Colon (tissue), 2 donors: Measurements from ENCODE around the gene PRSS3.
A peak's percentile ranks its signal among the peaks of the same experiment; 100 is the strongest.
"Not testable (repeated sequence)": the region's sequence is repeated elsewhere in the genome, so short reads cannot be mapped to it uniquely, and the experiment has no call there.

Experiments
- FAIRE-seq: peaks from 2 replicates; lab custom pipeline; 2012; peaks lifted over from hg19 to GRCh38; lab: Jason Lieb, UNC
- donor health status: control.
- donor health status: control.

The PRSS3 gene

DNA sequence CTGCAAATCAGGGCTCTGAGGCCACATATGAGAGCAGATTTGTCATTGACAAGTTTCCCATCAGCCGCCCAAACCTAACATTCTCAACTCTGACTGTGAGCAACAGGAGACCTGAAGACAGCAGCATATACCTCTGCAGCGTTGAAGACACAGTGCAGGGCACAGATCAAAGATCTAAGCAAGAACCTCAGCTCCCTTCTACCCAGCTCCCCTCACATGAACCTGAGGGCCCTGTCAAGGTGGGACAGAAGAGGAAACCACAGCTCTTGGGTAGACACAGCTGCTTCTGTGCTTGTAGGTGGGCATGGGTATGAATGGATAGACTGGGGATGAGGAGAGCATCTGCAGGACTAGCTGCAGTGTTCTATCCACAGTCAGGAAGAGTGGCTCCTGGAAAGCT is 8.7 kb upstream of the PRSS3 start:
- FAIRE-seq = no peak

DNA sequence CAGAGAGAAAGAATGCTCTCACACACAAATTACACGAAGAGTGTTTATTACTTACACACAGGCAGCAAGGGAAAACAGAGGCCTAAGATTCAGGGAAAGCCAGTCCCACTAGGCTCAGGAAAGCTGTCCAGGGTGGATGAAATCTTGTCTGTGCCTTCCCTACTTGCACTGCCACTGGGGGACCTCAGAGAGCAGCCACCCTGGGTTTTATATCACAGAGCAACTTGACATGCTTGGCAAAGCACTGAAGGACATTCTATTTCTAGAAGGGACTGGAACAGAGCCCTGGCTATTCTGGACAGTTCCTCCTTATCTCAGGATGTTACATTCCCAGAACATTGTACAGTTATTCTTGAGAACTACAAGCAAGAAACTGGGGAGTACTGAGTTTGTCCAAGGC is 7.5 kb upstream of the PRSS3 start:
- no peak for FAIRE-seq

- not testable (repeated sequence) for FAIRE-seq
Observed at GRCh38 chr9:33789429-33789828, 5.9 kb upstream of the PRSS3 start.

DNA sequence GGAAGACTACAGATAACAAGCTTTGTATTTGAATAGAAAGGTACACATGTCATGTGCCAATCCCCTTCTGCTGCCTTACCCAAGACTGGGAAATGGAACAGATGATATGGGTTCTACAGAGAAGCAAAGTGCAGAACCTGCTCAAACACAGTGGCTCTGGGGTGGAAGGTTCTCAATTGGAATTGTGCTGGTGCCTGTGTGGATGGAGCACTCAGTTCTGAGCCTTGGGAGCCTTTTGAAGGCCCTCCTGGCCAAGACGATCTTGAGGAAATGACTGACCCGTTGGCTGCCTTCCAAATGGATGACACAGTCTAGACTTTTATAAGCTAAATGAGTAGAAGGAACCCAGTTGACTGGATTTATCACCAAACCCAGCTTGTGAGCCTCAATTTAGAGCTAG is 4.2 kb upstream of the PRSS3 start:
- no peak for FAIRE-seq

DNA sequence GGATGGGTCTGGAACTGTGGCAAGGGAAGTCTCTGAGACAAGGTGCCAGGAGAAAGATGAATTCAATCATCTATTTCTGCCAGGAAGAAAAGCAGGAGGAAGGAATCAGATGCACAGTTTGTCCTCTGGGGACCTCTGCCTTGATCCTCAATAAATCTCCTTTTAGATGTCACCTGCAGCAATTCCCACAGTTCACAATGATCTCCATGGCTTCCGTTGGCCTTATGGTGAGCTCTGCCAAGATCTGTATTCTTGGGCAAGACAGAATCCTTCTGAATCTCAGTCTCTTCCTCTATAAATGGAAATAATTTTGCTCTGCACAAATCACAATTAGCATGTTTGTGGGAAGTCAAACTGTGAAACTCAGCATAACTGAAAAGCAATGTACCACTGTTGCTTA is 1.9 kb upstream of the PRSS3 start:
- FAIRE-seq = not testable (repeated sequence)

GRCh38 chr9:33794560-33794959 is 801 bp upstream of the PRSS3 start:
- FAIRE-seq = no peak

DNA sequence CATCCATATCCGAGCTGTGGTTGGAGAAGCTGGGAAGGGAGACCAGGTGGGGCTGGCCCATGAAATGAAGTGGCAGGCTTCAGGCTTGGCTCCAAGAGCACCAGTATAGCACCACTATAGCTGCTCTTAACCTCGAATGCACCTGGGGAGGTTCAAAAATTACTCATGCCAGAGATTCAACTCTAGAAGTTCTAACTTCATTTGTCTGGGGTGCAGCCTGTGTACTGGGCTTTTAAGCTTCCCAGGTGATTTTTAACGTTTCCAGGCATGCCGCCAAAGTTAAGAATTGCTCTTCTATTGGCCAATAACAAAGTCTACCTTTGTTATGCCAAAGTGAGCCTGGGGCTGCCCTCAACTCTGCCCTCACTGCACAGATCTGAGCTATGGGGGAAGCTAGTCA is 458 bp downstream of the PRSS3 start:
- no peak for FAIRE-seq

- not testable (repeated sequence) for FAIRE-seq
Observed at GRCh38 chr9:33796679-33797078, 1.3 kb downstream of the PRSS3 start.

DNA sequence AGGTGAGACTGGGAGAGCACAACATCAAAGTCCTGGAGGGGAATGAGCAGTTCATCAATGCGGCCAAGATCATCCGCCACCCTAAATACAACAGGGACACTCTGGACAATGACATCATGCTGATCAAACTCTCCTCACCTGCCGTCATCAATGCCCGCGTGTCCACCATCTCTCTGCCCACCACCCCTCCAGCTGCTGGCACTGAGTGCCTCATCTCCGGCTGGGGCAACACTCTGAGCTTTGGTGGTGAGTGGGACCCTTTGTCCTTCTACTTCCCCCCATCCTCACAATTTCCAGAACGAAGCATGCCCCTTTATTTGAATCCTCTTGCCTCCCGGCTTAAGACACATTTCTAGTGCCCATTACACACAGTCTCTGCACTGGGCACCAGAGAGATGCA is 2.5 kb downstream of the PRSS3 start:
- FAIRE-seq = no peak

GRCh38 chr9:33798545-33798944 is 3.2 kb downstream of the PRSS3 start:
- no peak for FAIRE-seq

DNA sequence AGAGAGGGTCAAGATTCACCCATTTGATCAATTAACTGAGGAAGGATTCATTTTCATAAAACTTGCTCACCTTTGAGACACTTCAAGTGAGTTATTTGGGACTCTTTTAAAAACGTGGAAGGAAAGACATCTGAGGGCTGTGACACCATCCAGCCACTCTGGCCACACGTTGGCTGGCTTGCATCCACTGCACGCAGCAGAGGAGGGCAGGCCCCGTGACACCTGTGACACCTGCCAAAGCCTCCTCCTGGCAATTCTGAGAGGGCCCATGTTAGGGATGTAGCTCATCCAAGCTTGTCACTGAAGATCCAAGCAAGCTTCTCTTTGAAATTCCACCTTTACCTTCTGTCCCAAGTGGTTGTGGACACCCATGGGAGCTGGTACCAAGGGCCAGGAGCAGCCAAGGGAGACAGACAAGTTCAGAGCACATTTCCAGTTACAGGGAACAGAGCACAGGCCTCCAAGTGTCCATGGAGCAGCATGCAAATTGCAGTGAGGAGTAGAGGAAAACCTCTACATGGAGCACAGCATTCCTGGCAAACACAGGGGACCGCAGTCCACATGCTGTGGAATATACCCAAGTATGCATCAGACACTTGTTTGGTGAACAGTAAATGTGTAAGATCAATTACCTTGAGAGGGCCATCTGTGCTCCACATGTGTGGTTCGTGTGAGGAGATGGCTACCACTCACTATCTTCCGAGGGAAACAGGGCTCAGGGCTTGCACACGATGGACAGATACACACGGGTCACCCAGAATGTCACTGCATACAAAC is 4.8 kb downstream of the PRSS3 start:
- no peak for FAIRE-seq

DNA sequence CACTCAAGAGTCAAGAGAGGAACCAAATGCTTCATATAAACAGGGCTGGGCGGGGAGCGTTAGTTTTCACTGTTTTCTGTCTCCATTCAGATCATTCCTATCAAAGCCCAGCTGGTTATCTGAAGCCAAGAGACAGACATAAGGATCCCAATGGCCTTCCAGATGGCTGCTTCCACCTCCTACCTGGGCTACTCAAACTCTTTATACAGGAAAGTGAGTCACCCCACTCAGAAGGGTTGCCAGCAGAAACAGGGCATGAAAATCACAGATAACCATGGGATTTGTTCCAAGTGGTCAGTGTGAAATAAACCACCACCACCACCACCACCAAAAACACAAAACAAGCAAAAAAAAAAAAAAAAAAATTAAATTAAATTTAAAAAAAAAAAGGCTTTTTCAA is 5.5 kb downstream of the PRSS3 start:
- FAIRE-seq = no peak

- FAIRE-seq = not testable (repeated sequence)
Observed at GRCh38 chr9:33801943-33802500, 6.7 kb downstream of the PRSS3 start.

DNA sequence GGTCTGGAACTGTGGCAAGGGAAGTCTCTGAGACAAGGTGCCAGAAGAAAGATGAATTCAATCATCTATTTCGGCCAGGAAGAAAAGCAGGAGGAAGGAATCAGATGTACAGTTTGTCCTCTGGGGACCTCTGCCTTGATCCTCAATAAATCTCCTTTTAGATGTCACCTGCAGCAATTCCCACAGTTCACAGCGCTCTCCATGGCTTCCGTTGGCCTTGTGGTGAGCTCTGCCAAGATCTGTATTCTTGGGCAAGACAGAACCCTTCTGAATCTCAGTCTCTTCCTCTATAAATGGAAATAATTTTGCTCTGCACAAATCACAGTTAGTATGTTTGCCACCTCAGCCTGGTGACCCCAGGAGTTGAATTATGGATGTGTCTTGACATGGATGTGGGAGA is 8.8 kb downstream of the PRSS3 start:
- FAIRE-seq = not testable (repeated sequence)

DNA sequence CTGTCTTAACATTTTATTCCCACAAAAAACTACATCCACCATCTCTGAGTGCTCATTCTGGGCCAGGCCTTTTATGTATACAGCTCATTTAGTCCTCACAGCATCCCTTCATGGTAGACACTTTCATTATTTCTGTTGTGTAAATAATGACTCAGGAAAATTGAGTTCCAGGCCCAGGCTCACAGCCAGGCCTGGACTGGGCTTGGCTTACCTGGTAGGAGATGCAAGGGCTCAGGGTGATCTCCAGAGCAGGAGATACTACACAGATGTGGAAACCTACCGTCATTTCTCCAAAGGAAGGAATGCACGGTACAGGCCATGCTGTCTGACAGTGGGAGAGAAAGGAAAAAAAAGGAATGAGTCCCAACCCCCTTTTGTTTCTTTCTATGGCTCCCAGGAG is 11.8 kb downstream of the PRSS3 start:
- FAIRE-seq = not testable (repeated sequence)

DNA sequence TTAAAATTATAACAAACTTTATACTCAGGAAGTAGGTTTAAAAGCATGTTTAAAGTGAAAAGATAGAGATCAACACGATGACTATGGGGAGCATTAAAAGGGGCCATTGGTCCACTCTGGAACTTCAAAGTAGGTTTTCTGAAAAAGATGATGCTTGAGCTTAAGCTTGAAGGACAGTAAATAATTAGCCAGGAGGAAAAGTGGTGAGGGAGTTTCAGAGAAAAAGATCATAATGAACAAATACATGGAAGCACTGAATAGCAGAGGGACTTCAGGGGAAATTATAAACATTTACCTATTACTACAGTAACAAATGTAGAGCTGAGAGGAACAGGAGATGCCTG is 13.6 kb downstream of the PRSS3 start:
- not testable (repeated sequence) for FAIRE-seq

- no peak for FAIRE-seq
Observed at GRCh38 chr9:33809506-33809905, 14.1 kb downstream of the PRSS3 start.

- peak; percentile 61 for FAIRE-seq
Observed at GRCh38 chr9:33813712-33814641, 18.6 kb downstream of the PRSS3 start.

DNA sequence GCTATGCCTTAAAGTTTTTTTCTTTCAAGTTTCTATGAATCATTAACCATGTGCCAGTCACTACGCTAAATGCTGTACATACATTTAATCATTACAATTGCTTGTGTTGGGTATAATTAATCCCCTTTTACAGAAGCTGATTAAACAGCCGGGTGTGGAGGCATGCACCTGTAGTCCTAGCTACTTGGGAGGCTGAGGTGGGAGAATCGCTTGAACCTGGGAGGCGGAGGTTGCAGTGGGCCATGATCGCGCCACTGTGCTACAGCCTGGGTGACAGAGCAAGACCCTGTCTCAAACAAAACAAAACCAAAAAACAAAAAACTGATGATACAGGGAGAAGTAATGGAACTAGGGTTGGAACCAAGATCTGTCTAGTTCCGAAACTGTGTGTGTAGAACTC is 20.4 kb downstream of the PRSS3 start:
- no peak for FAIRE-seq

DNA sequence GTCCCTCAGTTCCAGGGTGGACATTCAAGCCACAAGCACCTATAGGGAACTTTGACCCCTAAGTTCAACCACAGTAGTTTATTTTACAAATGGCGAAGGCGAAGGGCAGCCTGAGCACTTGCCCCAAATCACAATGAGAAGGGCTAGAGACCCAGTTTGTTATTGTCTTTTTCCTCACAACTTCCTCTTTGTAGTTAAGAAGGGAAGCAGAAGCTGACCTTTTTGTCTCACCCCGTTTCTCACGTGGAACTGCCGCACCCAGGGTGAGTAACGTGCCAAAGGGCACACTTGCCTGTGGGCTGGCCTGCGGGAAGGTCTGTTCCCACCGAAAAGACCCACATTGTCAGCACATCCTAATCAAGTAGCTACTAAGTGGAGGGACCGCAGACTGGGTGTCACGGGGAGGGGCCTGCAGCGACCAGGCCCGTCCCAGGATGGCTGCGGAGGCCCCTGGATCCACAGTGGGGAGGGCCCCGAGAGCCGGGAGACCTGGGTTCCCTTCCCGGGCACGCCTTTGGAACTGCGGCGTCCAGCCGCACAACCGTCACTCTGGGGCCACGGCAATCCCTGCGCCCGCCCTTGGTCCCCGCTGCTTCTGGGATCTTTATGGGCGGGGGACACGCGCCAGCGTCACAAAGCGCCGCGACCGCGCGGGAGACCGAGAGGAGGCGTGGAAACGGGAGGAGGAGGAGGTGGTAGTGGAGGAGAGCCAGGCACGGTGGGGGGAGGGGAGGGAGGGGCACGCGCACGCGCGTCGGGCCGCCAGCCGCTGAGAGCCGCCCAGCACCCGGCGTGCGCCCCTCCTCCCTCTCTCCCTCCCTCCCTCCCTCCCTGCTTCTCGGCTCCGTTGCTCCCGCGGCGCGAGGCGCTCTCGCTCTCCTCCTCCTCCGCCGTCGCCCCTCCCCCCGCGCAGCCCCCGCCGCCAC is 21.2 kb downstream of the PRSS3 start, which contains the start of gene UBE2R2:
UBE2R2 (plus strand) TSS at position 834 of the 926 bp plus-strand sequence. CDS start 598 bp downstream, outside the sequence.
- FAIRE-seq = no peak

DNA sequence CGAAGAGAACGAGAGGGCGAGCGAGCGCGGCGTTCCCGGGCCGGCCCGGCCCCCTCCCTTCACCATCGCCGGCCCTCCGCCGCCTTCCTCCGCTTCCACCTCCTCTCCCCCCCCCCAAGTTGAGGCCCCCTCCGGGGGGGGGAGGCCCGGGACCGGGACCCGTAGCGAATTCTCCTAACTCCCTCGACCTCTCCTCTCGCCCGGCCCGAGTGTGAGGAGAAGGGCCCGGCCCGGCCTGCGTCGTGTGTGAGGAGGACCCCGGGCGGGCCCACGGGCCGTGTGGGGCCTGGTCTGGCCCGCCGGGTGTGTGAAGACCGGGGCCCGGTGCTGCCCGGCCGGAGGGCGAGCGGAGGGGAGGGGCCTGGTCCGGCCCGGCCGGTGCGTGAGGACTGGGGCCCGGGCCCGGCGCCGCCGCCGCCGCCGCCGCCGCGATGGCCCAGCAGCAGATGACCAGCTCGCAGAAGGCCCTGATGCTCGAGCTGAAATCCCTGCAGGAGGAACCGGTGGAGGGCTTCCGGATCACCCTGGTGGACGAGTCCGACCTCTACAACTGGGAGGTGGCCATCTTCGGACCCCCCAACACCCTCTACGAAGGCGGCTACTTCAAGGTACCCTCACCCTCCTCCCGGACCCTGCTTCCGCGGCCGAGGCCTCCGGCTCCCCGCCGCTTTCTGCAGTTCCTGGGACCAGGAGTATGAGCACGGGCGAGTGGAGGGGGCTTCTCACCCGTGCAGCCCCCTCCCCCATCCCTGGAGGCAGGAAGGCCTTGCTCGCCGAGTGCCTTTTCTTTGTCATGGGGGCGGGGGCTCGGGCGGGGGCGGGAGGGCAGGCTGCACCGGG is 22.2 kb downstream of the PRSS3 start:
- no peak for FAIRE-seq
